HepG2 (cell line): ENCODE results near the gene INF2. TPM values are rescaled to one million over a fixed set of nuclear protein-coding genes. Genes with fewer than 3 reads are reported as not detected.
A peak's percentile ranks its signal among the peaks of the same experiment; 100 is the strongest.

ENCODE experiments used
- ATAC-seq: fragments of 200-7000 bp; cut with Tn5 transposase; 3 replicates; pipeline ENCODE4 v1.9.1; 2020; ENCODE audit warnings: mild to moderate bottlenecking, moderate library complexity
- BruUV-seq: library from RNA; stranded (reverse); fragments of 400-500 nt; replicated peaks from 2 replicates; lab custom pipeline; 2021; lab: Mats Ljungman, UMichigan
- CTCF ChIA-PET: fragments of 300-600 bp; formaldehyde crosslinking; extraction: SDS; loops from one replicate; lab custom pipeline; 2021; ENCODE audit warnings: low total read pairs, inconsistent platforms, low intra/inter-chr PET ratio; lab: Yijun Ruan, JAX
- POLR2A ChIA-PET: fragments of 350-600 bp; sonication (Branson Sonifier 250); formaldehyde crosslinking; loops from one replicate; lab custom pipeline; 2020; ENCODE audit warnings: antibody characterized with exemption, inconsistent platforms; lab: Yijun Ruan, JAX
- DNase-seq: peaks from one replicate; pipeline ENCODE4 v3.0.0-alpha.2; 2015; ENCODE audit warnings: low spot score
- FAIRE-seq: peaks from 3 replicates; lab custom pipeline; 2011; peaks lifted over from hg19 to GRCh38; lab: Jason Lieb, UNC
- H2AFZ ChIP-seq: one replicate; pipeline ENCODE4 v1.6.1; 2011; ENCODE audit warnings: low read length, inconsistent platforms
- H3K27ac ChIP-seq: fragments of 300-600 bp; 3 replicates; pipeline ENCODE4 v1.8.0; 2011; ENCODE audit warnings: mixed run types, mild to moderate bottlenecking, mixed read lengths, low read length, inconsistent platforms; ENCODE audit not compliant: insufficient read depth; ENCODE audit errors: extremely low read length
- H3K27me3 ChIP-seq, 2 experiments: fragments of 200-600 bp in 1 of 2; 2 replicates in 1 of 2; 3 replicates in 1 of 2; pipeline versions ENCODE4 v1.6.0 to v1.8.0; 2011; ENCODE audit warnings: low read length in 2 of 2, mild to moderate bottlenecking in 2 of 2, moderate library complexity in 2 of 2, inconsistent platforms in 1 of 2; ENCODE audit not compliant: insufficient read depth in 2 of 2, control insufficient read depth in 1 of 2
- H3K36me3 ChIP-seq, 2 experiments: fragments of 200-600 bp in 1 of 2; replicated peaks in 1 of 2; 2 replicates in 1 of 2; 3 replicates in 1 of 2; pipeline versions ENCODE4 v1.5.1 to v1.8.0; 2011; ENCODE audit warnings: low read length in 2 of 2, inconsistent platforms in 1 of 2; ENCODE audit not compliant: insufficient read depth in 2 of 2, control insufficient read depth in 1 of 2
- H3K4me1 ChIP-seq: 2 replicates; pipeline ENCODE4 v1.5.1; 2012; ENCODE audit warnings: low read length, inconsistent platforms; ENCODE audit not compliant: insufficient read depth
- H3K4me2 ChIP-seq: 2 replicates; pipeline ENCODE4 v1.6.0; 2011; ENCODE audit warnings: low read depth, low read length, inconsistent platforms
- H3K4me3 ChIP-seq, 3 experiments: fragments of 200-600 bp in 1 of 3; sonication (generic), shearing (Covaris generic) in 1 of 3; replicated peaks in 1 of 3; 2 replicates each; pipeline ENCODE4 v1.5.1; 2011 to 2016; ENCODE audit warnings: low read length in 3 of 3, inconsistent platforms in 2 of 3, low read depth in 2 of 3, mild to moderate bottlenecking in 2 of 3, control low read depth in 1 of 3, mixed read lengths in 1 of 3; ENCODE audit not compliant: insufficient read depth in 1 of 3
- H3K79me2 ChIP-seq: one replicate; pipeline ENCODE4 v1.6.1; 2011; ENCODE audit warnings: low read length, inconsistent platforms; ENCODE audit not compliant: insufficient read depth
- H3K9ac ChIP-seq: 2 replicates; pipeline ENCODE4 v1.6.0; 2011; ENCODE audit warnings: mild to moderate bottlenecking, low read depth, low read length, inconsistent platforms; ENCODE audit not compliant: insufficient read depth
- H3K9me3 ChIP-seq: 2 replicates; pipeline ENCODE4 v1.5.1; 2012; ENCODE audit warnings: mild to moderate bottlenecking, low read length
- H4K20me1 ChIP-seq: 2 replicates; pipeline ENCODE4 v1.6.0; 2011; ENCODE audit warnings: inconsistent platforms, mild to moderate bottlenecking, low read length, moderate library complexity; ENCODE audit not compliant: insufficient read depth
- AKAP8 ChIP-seq: sonication (generic); formaldehyde crosslinking; IDR thresholded peaks from 2 replicates; pipeline ENCODE4 v1.5.1; 2020; ENCODE audit warnings: mild to moderate bottlenecking, missing genetic modification reagents
- DRAP1 ChIP-seq: IDR thresholded peaks from 2 replicates; pipeline ENCODE4 v1.6.1; 2016; ENCODE audit warnings: missing genetic modification reagents, missing compliant biosample characterization
- TIGD3 ChIP-seq: sonication (generic); formaldehyde crosslinking; IDR thresholded peaks from 2 replicates; pipeline ENCODE4 v1.5.1; 2020; ENCODE audit warnings: mild to moderate bottlenecking, missing genetic modification reagents, borderline replicate concordance
- WGBS: methylation state at CpG from one replicate; pipeline ENCODE4 v1.1.6; 2017; ENCODE audit warnings: low lambda C conversion rate; 5-methylcytosine and 5-hydroxymethylcytosine counted together
- in situ Hi-C: cut with HindIII; loops from 2 replicates; pipeline ENCODE4 v1.10.0; 2017; ENCODE audit warnings: low pct_unique_long_range_greater_than_20kb; ENCODE audit not compliant: extremely low pct_ligation_motif_present
- intact Hi-C: fragments of 100-400 bp; cut with micrococcal nuclease; formaldehyde crosslinking; loops from one replicate; pipeline ENCODE4 v1.10.0; 2022; ENCODE audit not compliant: unreplicated experiment
- polyA plus RNA-seq, 8 experiments: library from polyadenylated mRNA; depleted of rRNA in 3 of 8; stranded (reverse) in 7 of 8; unstranded in 1 of 8; fragments of >200 nt; fragmentation: Illumina TruSeq in 4 of 8; extraction: Trizol in 4 of 8; gene quantifications; 2 replicates each; pipeline versions ENCODE4 v1.2.1 to v1.2.3, GENCODE V29; 2011 to 2016; ENCODE audit warnings: low read depth in 4 of 8, missing spikeins in 1 of 8, mixed read lengths in 1 of 8; ENCODE audit not compliant: insufficient read depth in 1 of 8
- total RNA-seq, 5 experiments: library from RNA; depleted of rRNA; stranded (reverse); fragments of >200 nt; fragmentation: Illumina TruSeq; extraction: Trizol; gene quantifications; 2 replicates each; pipeline ENCODE4 v1.2.3, GENCODE V29; 2016; ENCODE audit warnings: low read depth in 1 of 5

The INF2 gene
- total and polyA plus RNA-seq, 2 of the 13 experiments (the other 11 are each of a cell fraction or from before 2014, with no cell fraction given), result 16.4 to 26.4 TPM

DNA sequence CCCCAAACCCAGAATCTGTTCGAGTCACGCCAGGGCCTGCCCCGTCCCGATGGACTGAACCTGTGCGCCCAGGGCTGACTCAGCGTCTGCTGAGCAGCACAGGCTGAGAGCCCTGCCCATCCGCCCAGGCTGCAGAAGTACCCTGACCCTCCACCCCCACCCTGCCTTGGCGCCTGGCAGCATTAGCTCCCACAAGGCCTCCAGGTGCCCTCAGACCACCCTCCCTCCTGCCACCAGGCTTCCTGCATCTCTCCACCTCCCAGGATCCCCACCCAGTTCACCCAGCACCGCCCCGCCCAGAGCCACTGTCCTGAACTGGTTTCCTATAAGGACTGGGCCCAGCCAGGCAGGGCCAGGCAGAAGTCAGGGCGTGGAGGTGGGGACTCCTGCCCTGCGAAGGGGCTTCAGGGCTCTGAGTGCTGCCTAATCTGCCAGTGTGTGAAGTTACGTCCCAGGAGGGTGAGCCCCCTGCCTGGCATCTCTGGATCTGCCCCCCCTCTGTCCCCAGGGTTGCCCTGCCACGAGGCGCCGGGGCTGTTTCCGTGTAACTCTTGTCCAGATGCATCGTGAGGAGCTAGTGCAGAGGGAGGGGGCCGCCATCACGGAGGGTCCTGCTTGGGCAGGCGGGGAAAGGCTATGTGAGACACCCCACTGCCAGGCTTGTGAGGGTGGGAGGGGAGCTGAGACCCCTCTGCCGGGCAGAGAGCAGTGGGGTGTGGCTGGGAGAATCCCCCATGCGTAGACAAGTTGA is 43.7 kb downstream of the INF2 start (continued):
- TF ChIP-seq DRAP1, result no peak

- intact Hi-C loops (no loop called here), in situ Hi-C loops (no loop called here)
- no peaks in the 10 kb centered on the region; a peak in 1 of 5 replicates for H3K36me3 ChIP-seq
- peak overlapping the region; percentile 79 for H3K27ac ChIP-seq
- no peak overlapping the region for H3K4me2 ChIP-seq
- no peak overlapping the region for H3K4me3 ChIP-seq
- TF ChIP-seq AKAP8 (CRISPR knock-in tag), result peak; percentile 82
- no peak for TF ChIP-seq TIGD3 (CRISPR knock-in tag)
- DNase-seq (no peak), ATAC-seq (no peak), FAIRE-seq (no peak)
- H2AFZ ChIP-seq, result no peak overlapping the region
- POLR2A ChIA-PET, result interaction anchor here (1.4 to 7.7 kb wide), 3 partner anchors 9 to 46 kb away, joined by 3 to 68 read pairs (median 4); partner anchors contain the start of gene SIVA1
- peaks cover 70% of the 10 kb centered on the region for H3K4me1 ChIP-seq
- H3K27me3 ChIP-seq, result no peaks in the 10 kb centered on the region
- no peaks in the 10 kb centered on the region for H3K79me2 ChIP-seq
- BruUV-seq, result no TSS peak
- no peaks in the 10 kb centered on the region for H4K20me1 ChIP-seq
- CTCF ChIA-PET, result no interaction called here
- WGBS, result no CpG with 5 or more reads among the region's 6 CpGs
- H3K9me3 ChIP-seq, result no peaks in the 10 kb centered on the region
- H3K9ac ChIP-seq, result no peak overlapping the region
Measured at GRCh38 chr14:104734051-104734587, 44.7 kb downstream of the INF2 start.
